Loucy (cell line): ENCODE measurements around the gene MICAL2.

Experiments used
- H2AFZ ChIP-seq: fragments of 200-600 bp; sonication (generic); 2 replicates; pipeline ENCODE4 v1.6.0; 2016; ENCODE audit warnings: antibody characterized with exemption, mild to moderate bottlenecking, low read length, moderate library complexity
- H3F3A ChIP-seq: fragments of 200-600 bp; 2 replicates; pipeline ENCODE4 v1.6.0; 2016; ENCODE audit warnings: antibody characterized with exemption, low read depth, mild to moderate bottlenecking
- H3K27me3 ChIP-seq: fragments of 200-600 bp; sonication (generic); 2 replicates; pipeline ENCODE4 v1.6.1; 2014; ENCODE audit warnings: low read length, mild to moderate bottlenecking; ENCODE audit not compliant: insufficient read depth, poor library complexity, severe bottlenecking
- H3K36me3 ChIP-seq: fragments of 200-600 bp; sonication (generic); 2 replicates; pipeline ENCODE4 v1.6.1; 2016; ENCODE audit warnings: low read length; ENCODE audit not compliant: insufficient read depth
- H3K4me1 ChIP-seq: fragments of 200-600 bp; sonication (generic); 2 replicates; pipeline ENCODE4 v1.5.1; 2014; ENCODE audit warnings: low read length, mild to moderate bottlenecking; ENCODE audit not compliant: insufficient read depth, poor library complexity, severe bottlenecking
- H3K4me2 ChIP-seq: fragments of 200-600 bp; sonication (generic); 2 replicates; pipeline ENCODE4 v1.6.0; 2014; ENCODE audit warnings: antibody characterized with exemption, low read length, low read depth, mild to moderate bottlenecking; ENCODE audit not compliant: poor library complexity, severe bottlenecking
- H3K4me3 ChIP-seq: fragments of 200-600 bp; sonication (generic); 2 replicates; pipeline ENCODE4 v1.5.1; 2014; ENCODE audit warnings: low read length, mild to moderate bottlenecking, mixed read lengths; ENCODE audit not compliant: poor library complexity, severe bottlenecking
- H3K79me2 ChIP-seq: fragments of 200-600 bp; sonication (generic); 2 replicates; pipeline ENCODE4 v1.6.1; 2014; ENCODE audit warnings: low read length; ENCODE audit not compliant: insufficient read depth
- H3K9ac ChIP-seq: fragments of 200-600 bp; sonication (generic); 2 replicates; pipeline ENCODE4 v1.6.0; 2014; ENCODE audit warnings: mild to moderate bottlenecking, low read depth, low read length, moderate library complexity; ENCODE audit not compliant: poor library complexity, severe bottlenecking
- H3K9me2 ChIP-seq: fragments of 200-600 bp; sonication (generic); replicated peaks from 2 replicates; pipeline ENCODE4 v1.6.1; 2016; ENCODE audit warnings: low read depth, low read length, mixed read lengths
- H3K9me3 ChIP-seq: fragments of 200-600 bp; sonication (generic); 2 replicates; pipeline ENCODE4 v1.6.1; 2014; ENCODE audit warnings: mild to moderate bottlenecking, antibody characterized with exemption, low read length, low read depth; ENCODE audit not compliant: insufficient read depth
- H4K20me1 ChIP-seq: fragments of 200-600 bp; sonication (generic); 2 replicates; pipeline ENCODE4 v1.6.0; 2014; ENCODE audit warnings: antibody characterized with exemption, low read length, mild to moderate bottlenecking; ENCODE audit not compliant: insufficient read depth, poor library complexity, severe bottlenecking
- CTCF ChIP-seq: fragments of 200-600 bp; sonication (generic); conservative IDR thresholded peaks from 2 replicates; pipeline ENCODE4 v1.5.1; 2014; ENCODE audit warnings: mild to moderate bottlenecking, antibody characterized with exemption, low read length
- EZH2phosphoT487 ChIP-seq: fragments of 200-600 bp; IDR thresholded peaks from 2 replicates; pipeline ENCODE4 v1.6.1; 2018; ENCODE audit warnings: antibody characterized with exemption, mild to moderate bottlenecking, moderate library complexity, borderline replicate concordance

Gene MICAL2

GRCh38 chr11:12090061-12090591, 20.3 kb upstream of the MICAL2 start:
- Histone ChIP-seq H2AFZ (peak overlapping the region; percentile 56; the same call in 1 of the 2 replicates), H3F3A (peaks cover 9% of the 10 kb centered on the region; the same call in 1 of the 2 replicates), H3K4me2 (peak overlapping the region; percentile 48), H3K27me3 (no peaks in the 10 kb centered on the region), H3K9me3 (no peaks in the 10 kb centered on the region), H3K4me1 (peaks cover 79% of the 10 kb centered on the region), H4K20me1 (no peaks in the 10 kb centered on the region), H3K9ac (peak overlapping the region; percentile 45), H3K9me2 (no peaks in the 10 kb centered on the region), H3K36me3 (no peaks in the 10 kb centered on the region), H3K4me3 (peak overlapping the region; percentile 46), H3K79me2 (no peaks in the 10 kb centered on the region)
- no peak for TF ChIP-seq EZH2phosphoT487
- no peak for TF ChIP-seq CTCF

GRCh38 chr11:12090761-12091258, 19.6 kb upstream of the MICAL2 start:
- Histone ChIP-seq H3K36me3 (no peaks in the 10 kb centered on the region), H3K9ac (peak overlapping the region; percentile 45), H3K79me2 (no peaks in the 10 kb centered on the region), H4K20me1 (no peaks in the 10 kb centered on the region), H3K9me2 (no peaks in the 10 kb centered on the region), H3K4me2 (peak overlapping the region; percentile 48), H3K27me3 (no peaks in the 10 kb centered on the region), H3K4me3 (peak overlapping the region; percentile 46), H3K9me3 (no peaks in the 10 kb centered on the region), H2AFZ (no peak overlapping the region), H3K4me1 (peaks cover 78% of the 10 kb centered on the region), H3F3A (peaks cover 9% of the 10 kb centered on the region; the same call in 1 of the 2 replicates)
- no peak for TF ChIP-seq CTCF
- no peak for TF ChIP-seq EZH2phosphoT487

- TF ChIP-seq EZH2phosphoT487 (no peak), CTCF (no peak)
- no peaks in the 10 kb centered on the region for H3K79me2 ChIP-seq
- peaks cover 6% of the 10 kb centered on the region; the same call in 1 of the 2 replicates for H3F3A ChIP-seq
- H3K9me2 ChIP-seq = no peaks in the 10 kb centered on the region
- no peak overlapping the region for H3K9ac ChIP-seq
- H3K9me3 ChIP-seq = no peaks in the 10 kb centered on the region
- no peaks in the 10 kb centered on the region for H4K20me1 ChIP-seq
- peak overlapping the region; percentile 13 for H2AFZ ChIP-seq
- H3K27me3 ChIP-seq = no peaks in the 10 kb centered on the region
- no peak overlapping the region for H3K4me2 ChIP-seq
- H3K4me3 ChIP-seq = no peak overlapping the region
- peaks cover 66% of the 10 kb centered on the region for H3K4me1 ChIP-seq
- no peaks in the 10 kb centered on the region for H3K36me3 ChIP-seq
Observed at GRCh38 chr11:12091956-12092558, 18.3 kb upstream of the MICAL2 start.
